Stimulated activated CD4-positive, alpha-beta T cell treated with anti-CD3 and anti-CD28 coated beads, TNF-alpha, amount 100 ng/mL, for 4 hours (primary cell): Measurements from ENCODE around the gene KRTAP12-4.
"Not testable (repeated sequence)": the region's sequence is repeated elsewhere in the genome, so short reads cannot be mapped to it uniquely, and the experiment has no call there.

Experiments used
- DNase-seq, 3 experiments: peaks; one replicate each; pipeline ENCODE4 v3.0.0-alpha.2; 2020; ENCODE audit warnings: low read depth in 3 of 3

KRTAP12-4 gene, protein sequence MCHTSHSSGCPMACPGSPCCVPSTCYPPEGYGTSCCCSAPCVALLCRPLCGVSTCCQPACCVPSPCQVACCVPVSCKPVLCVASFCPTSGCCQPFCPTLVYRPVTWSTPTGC

DNA sequence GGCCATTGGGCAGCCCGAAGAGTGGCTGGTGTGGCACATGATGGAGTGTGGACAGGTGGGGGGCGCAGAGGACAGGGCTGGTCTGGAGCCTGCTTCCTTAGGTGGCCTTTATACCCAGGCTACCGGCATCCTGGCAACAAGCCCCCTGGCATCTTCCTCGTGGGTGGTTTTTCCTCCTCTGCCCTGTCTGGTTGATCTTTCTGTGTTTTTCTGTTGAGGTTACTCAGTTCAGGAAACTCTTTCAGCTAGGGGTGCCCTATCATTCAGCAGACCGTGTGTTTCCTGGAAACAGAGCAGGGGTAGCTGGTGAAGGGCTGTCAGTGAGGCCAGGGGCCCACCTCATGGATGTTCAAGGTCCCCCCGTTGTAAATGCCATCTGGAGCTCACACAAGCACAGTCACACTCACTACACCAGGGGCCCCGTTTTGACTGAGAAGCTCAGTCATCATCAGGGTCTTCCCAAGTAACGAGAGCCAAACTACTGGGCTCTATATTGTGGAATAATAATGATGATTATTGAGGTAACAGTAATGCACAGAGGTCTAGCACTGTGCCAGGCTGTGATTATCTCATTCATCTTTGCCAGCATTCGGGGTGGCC, at the start of gene KRTAP12-4:
Gene KRTAP12-4 (minus strand): TSS at position 84 of the 600 bp plus-strand sequence. CDS start 45 bp downstream, at position 39.
- DNase-seq: no peak

DNA sequence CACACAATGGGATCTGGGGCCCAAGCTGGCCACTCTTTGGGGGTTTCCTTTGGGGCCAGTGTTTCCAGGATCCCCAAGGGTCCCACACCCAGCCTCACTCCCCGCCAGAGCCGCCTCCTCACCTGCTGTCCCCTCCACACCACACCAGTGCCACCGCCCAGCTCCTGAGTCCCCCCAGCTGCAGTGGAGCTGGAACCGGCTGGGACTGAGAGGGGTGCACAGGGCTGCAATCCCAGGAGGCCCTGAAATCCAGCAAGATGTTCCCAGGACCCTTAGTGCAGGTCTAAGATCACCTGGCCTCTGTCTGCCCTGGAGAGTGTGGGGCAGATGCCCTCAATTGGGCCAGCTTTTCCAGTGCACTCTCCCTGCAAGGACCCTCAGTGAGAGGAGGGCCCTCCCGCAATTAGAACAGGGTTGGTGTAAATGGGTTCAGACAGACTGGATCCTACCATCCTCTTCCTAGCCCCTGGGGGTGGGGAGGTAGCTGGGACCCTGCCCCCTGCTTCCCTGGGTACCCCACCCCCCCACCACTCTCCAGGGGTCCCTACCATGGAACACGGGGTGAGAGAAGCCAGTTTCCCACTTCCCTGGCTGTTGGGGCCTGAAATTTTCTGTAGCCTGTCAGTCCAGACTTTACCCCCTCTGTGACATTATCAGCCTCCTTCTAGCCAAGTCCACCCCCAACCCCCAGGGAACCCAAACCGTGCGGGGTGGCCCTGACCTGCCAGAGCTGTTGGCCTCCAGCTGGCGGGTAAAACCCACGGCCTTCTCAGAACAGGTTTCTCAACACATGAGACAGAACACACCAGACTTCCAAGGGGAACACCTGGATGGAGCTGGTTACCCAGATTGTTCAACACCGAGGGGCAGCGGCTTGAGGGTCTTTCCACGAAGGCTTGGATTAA, 49.5 kb upstream of the KRTAP12-4 start:
- DNase-seq: no peak

DNA sequence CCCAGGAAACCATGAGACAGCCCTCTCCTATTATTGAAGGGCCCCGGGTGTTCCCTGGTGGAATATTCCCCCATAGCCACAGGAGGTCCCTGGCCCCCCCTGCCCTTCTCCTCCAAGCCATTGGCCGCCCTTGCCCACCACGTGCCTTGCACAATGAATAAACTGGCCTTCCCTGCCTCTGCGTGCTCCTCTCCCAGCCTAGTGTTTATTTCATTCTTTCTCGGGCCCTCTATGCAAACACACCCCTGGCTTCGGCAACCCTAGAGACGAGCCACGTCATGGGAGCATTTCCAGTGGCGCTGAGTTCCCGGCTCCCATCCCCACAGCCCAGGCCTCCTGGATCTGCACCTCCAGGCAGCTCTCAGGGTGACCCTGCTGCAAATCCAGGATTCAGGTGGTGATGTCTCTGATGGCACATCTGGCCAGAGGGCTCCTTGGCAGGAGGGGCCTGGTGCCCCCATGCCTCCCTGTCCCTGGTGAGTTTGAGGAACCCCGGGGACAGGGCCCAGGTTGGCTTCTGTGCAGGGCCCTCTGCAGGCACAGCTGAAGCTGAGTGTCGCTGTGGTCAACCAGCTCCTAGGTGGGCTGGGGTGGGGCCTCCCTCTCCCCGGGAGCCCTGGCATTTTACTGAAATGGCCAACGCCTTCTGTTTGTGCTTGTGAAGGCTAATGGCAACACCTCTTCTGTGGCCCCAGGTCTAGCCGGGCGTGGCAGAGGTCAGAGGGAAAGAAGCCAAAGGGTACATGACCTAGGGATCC, 48.7 kb upstream of the KRTAP12-4 start:
- DNase-seq: no peak

DNA sequence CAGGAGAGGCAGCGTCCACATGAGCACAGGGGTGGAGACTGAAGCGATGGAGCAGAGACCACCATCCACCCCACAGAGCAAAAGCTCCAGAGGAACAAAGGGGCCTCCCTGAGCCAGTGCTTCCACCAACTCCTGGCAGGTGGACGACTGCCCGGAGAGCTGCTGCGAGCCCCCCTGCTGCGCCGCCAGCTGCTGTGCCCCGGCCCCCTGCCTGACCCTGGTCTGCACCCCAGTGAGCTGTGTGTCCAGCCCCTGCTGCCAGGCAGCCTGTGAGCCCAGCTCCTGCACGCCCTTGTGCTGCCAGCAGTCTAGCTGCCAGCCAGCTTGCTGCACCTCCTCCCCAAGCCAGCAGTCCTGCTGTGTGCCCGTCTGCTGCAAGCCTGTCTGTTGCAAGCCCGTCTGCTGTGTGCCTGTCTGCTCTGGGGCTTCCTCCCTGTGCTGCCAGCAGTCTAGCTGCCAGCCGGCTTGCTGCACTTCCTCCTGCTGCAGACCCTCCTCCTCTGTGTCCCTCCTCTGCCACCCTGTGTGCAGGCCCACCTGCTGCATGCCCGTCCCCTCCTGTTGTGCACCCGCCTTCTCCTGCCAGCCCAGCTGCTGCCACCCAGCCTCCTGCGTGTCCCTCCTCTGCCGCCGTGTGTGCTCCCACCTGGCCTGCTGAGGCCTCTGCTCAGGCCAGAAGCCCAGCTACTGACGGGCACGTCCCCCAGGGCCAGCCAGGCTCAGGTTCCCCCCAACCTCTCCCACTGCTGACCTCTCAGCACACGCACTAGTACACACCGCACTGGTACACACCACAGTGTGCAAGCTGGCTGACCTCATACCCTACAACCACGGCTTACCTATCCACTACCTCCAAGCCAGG, 47.9 kb upstream of the KRTAP12-4 start:
- no peak for DNase-seq

DNA sequence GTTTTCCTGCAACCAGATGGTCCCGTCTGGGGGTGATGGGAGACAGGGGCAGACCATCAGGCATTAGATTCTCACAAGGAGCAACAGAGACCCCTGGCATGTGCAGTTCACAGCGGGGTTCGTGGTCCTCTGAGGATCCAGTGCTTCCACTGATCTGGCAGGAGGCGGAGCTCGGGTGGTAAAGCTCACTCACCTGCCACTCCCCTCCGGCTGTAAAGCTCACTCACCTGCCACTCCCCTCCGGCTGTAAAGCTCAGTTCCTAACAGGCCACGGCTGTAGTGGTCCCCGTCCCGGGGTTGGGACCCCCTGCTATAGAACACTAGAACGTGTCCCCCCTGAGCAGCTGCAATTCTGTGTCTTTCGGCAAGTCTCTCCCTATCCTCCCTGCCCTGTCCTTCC, 47.1 kb upstream of the KRTAP12-4 start:
- no peak for DNase-seq

DNA sequence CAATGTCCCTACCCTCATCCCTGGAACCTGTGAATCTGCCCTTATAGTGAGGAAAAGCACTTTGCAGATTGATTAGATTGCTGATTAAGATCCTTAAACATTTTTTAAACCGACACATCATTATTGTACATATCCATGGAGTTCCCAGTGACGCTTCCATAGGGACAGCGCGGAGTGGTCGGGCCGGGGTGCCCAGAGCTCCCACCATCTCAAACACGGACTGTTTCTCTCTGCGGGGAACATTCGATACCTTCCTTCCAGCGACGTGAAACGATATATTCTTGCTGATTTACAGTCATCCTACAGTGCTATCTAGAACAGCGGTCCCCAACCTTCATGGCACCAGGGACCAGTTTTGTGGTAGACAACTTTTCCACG, 46.6 kb upstream of the KRTAP12-4 start:
- DNase-seq: no peak

DNA sequence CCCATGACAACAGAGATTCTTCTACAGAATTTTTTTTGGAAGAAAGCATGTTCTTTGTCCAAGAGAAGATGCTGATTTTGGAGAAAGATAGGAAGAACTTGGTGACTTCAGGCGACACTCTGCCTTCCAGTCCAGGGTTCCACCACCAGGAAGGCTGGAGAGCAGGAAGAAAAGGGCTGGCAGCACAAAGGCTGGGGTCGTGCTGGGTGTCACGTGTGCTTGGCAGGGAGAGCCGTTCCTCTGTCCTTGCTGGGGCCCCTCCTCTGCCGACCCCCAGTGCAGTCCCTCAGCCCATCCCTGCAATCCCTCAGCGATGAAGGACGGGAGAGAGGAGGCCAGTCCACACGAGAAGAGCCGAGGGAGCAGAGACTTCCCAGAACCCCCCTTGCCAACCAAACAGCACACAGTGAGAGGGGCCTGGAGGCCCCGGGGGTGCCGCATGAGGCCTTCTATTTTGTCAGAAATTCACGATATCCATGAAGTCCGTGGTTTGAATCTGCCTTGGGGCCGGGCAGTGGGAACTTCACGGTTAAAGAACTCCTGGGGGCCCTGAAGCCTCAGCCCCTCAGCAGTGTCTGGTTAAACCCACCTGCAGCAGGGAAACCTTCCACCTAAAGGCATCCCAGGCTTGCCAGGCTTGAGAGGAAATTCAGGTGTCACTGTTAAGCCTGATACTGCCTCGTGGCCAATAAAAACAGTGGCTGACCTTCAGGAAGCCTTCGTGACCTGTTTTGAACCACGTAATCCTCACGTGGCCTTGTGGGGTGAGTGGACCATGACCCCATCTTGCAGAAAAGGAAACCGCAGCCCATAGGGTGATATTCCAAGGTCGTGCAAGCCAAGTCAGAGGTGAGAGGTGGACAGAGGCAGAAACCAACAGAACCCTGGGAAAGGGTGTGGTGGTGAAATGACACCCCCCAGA, 45.9 kb upstream of the KRTAP12-4 start:
- no peak for DNase-seq

DNA sequence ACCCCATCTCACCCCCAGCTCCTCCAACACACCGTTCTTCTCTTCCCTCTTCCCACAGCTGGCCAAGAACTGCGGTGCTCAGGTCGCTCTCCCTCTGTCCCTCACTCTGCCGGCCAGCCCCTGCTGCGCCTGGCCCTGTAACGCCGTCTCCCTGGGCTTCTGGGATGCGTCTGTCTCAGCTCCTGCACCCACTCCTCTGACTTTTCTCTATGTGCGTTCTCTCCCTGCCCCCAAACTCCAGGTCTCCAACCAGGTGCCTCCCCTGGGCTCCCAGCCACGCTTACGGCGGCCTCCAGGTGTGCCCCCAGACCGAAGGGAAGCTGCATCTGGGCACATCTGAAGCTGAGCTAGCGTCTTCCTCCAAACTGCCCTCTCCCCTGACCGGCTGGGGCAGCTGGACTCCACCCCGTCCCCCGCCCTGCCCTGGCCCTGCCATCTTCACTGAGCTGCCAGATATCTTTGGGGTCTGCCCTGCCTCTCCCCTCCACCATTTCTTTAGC, 45.1 kb upstream of the KRTAP12-4 start:
- DNase-seq: no peak

DNA sequence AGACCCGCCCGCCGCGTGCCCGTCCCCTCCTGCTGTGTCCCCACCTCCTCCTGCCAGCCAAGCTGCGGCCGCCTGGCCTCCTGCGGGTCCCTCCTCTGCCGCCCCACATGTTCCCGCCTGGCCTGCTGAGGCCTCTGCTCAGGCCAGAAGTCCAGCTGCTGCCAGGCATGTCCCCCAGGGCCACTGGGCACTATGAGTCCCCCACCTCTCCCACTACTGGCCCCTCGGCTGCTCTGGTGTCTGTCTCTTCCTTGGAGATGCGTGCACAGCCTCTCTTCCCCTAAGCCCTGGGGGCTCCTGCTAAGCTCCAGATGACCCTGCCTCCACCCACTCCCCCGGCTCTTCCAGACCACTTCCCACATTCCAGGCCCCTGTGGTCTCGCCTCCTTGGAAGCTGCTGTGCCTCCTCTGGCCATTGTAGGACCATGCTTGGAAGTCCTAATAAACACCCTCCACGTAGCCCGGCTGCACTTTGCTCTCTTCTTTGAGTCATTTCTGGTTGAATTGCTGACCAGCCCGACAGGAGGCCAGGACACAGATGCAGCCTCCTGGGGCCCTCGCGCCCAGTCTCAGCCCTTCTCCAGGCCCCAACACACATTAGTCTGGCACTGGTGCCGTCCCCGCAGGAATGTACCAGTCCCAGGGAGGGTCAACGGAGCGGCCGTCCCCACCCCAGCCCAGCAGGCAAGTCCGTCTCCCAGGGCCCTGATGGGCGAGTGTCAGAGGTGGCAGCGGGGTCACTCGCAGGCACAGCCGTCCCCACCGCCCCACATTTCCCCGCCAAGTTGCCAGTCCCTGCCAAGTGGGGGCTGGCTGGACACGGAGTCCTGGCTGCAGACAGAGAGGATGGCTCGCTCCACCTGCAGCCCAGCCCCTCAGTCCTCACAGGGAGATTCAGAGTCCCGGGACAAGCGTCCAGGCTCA, 43.6 kb upstream of the KRTAP12-4 start:
- DNase-seq: no peak

DNA sequence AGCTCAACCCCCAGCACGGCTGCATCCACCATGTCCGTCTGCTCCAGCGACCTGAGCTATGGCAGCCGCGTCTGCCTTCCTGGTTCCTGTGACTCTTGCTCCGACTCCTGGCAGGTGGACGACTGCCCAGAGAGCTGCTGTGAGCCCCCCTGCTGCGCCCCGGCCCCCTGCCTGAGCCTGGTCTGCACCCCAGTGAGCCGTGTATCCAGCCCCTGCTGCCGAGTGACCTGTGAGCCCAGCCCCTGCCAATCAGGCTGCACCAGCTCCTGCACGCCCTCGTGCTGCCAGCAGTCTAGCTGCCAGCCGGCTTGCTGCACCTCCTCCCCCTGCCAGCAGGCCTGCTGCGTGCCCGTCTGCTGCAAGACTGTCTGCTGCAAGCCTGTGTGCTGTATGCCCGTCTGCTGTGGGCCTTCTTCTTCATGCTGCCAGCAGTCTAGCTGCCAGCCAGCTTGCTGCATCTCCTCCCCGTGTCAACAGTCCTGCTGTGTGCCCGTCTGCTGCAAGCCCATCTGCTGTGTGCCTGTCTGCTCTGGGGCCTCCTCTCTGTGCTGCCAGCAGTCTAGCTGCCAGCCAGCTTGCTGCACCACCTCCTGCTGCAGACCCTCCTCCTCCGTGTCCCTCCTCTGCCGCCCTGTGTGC, 42.8 kb upstream of the KRTAP12-4 start, which contains the start of gene KRTAP10-12:
Gene KRTAP10-12 (plus strand): TSS at position 1 of the 639 bp plus-strand sequence. CDS start 30 bp downstream, at position 31.
- DNase-seq: not testable (repeated sequence)

DNA sequence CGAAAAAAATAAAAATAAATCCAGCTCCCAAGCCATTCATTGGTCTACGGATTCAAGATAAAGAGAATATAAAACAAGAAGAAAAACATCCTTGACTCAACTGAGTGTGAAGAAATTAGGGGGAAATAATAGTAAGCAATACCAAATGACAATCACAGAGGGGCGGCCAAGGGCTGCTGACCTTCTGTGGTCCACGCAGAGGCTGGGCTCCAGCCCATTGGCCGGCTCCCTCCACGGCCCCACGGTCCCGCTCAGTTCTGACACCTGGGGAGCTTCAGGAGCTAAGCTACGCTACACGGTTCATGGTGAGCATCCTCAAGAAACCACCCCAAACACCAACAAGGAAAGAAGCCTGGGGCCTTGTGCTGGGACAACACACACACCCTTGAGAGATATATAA, 42.1 kb upstream of the KRTAP12-4 start:
- DNase-seq: no peak

DNA sequence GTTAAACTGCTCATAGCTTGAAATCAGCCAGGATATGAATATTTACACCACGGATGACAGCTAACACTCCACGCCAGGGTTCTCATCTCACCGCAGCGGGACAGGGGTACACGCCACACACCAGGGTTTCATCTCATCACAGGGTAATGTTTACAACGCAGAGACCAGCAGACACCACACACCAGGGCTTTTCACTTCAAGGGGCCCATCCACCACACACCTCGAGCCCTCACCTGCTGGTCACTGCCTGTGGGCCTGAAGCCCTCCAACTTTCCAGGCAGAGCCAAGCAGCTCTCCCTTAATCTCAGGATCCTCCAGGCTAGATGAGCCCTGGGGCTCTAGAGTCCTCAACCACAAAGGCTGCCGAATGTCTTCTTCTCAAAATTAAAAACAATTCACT, 41.2 kb upstream of the KRTAP12-4 start:
- DNase-seq: no peak

DNA sequence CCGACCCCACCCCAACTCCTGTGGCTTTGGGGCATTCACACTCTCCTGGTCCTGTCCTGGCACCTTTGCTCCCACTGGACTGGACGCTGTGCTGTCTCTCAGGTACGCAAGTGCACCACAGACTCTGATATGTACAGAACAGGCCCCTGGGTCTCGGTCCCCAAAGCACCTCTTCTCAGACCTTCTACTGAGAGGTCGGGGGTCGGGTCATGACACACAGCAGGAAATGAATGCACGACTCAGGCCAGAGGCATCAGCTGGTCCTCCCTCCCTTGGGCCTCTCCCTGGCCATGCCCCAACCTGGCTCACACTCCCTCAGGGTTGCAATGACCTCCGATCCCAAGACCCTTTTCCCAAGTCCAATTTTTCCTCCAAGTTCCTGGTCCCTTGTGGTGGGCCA, 40.7 kb upstream of the KRTAP12-4 start:
- no peak for DNase-seq

DNA sequence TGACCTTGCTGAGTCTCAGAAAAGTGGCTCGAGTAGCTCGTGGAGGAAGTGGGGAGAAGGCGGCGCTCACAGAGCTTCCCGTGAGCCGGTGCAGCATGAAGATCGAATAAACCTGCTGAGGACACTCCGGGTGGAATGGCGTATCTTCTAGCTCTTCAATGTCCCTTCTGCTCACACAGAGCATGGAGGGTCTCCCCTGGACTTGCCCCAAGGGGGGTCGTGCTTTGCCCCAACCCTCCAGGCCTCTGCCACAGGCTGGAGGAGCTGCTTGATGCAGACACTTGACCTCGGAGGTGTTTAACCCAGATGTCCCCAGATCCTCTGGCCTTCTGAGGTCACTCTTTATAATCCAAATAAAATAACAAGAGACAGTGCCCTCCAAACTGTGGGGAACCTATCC, 40.3 kb upstream of the KRTAP12-4 start:
- no peak for DNase-seq

DNA sequence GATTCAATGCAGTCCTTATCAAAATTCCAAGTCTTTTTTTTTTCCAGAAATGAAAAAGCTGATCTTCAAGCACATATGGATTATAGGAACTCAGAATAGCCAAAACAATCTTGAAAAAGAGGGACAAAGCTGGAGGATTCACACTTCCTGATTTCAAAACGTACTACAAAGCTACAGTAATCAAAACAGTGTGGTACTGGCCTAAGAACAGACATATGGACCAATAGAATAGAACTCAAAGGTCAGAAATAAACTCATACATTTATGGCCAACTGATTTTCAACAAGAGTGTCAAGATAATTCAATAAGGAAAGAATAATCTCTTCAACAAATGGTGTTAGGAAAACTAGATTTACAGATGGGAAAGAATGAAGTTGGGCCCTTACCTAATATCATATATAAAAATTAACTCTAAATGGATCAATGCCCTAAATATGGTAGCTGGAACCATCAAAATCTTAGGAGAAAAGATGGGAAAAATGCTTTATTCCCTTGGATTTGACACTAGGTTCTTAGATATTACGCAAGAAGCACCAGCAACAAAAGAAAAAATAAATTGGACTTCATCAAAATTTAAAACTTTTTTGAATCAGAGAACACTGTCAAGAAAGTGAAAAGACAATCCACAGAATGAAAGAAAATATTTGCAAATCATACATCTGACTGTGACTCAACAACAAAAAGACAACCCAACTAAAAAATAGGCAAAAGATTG, 38.5 kb upstream of the KRTAP12-4 start:
- DNase-seq: no peak

DNA sequence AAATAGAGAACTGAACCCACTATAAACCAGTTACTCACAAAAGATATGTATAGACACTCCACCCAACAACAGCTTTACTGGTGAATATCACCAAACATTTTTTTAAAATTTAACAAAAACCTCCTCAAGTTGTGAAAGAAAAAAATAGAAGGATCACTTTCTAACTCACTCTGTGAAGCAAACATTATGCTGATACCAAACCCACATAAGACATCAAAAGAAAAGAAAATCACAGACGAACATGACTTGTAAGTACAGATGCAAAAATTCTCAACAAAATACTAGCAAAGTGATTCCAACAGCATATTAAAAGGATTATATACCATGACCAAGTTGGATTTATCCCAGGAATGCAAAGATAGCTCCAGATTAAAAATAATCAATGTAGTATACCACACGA, 37.2 kb upstream of the KRTAP12-4 start:
- DNase-seq: no peak

DNA sequence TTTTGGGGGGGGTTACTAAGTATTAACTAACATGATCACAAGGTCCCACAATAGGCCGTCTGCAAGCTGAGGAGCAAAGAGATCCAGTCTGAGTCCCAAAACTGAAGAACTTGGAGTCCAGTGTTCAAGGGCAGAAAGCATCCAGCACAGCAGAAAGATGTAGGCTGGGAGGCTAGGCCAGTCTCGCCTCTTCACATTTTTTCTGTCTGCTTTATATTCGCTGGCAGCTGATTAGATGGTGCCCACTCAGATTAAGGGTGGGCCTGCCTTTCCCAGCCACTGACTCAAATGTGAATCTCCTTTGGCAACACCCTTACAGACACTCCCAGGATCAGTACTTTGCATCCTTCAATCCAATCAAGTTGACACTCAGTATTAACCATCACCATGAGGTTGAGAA, 35.3 kb upstream of the KRTAP12-4 start:
- DNase-seq: not testable (repeated sequence)

DNA sequence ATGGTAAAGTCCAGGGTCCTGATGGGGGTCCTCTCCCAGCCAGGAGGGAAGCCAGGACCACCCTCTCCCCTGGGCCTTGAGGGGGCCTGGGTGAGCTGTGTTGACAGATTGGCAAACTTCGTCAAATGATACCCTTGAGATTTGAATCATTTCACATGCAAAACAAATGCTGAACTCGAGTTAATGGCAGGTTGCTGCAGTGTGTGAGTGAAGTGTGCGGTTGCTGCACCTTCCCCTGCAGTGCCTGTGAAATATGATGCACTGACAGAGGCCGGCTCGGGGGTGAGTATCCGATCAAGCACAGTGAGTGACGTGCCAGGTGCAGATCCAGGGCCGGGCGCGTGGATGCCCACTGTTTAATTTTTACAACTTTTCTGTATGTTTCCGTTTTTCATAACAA, 33.2 kb upstream of the KRTAP12-4 start:
- DNase-seq: no peak
